ENCODE results near the gene EXOSC7. TPM values are rescaled to one million over a fixed set of nuclear protein-coding genes. Genes with fewer than 3 reads are reported as not detected.

Gene EXOSC7
- total and polyA plus RNA-seq, 2 donors (not counting 1 experiment from before 2014, with no cell fraction given): 25.5 to 40.0 TPM

GRCh38 chr3:44958386-44958785, 17.7 kb upstream of the EXOSC7 start:
- Histone ChIP-seq H3K9ac (ENCODE audit: low read length) (no peak overlapping the region), H3K27me3 (replicated peaks in 1 of 4; ENCODE audit: control extremely low read depth in 1 of 4, control insufficient read depth in 3 of 4, insufficient read depth in 4 of 4, low read length in 3 of 4) (no peaks in the 10 kb centered on the region), H2AFZ (ENCODE audit: insufficient read depth, low read depth, low read length, poor library complexity, severe bottlenecking) (no peak overlapping the region), H3K79me2 (ENCODE audit: control insufficient read depth, insufficient read depth, low read length) (peaks cover 78% of the 10 kb centered on the region), H3K36me3 (replicated peaks in 1 of 2; ENCODE audit: control extremely low read depth in 1 of 2, control insufficient read depth in 1 of 2, extremely low read depth in 1 of 2, insufficient read depth in 2 of 2, low read length in 1 of 2) (peaks cover 0 to 18% of the 10 kb centered on the region in 2 experiments), H3K27ac (ENCODE audit: low read length in 2 of 2) (no peak overlapping the region), H3K4me1 (ENCODE audit: control insufficient read depth in 2 of 2, insufficient read depth in 2 of 2, low read length in 2 of 2) (peaks cover 16 to 23% of the 10 kb centered on the region in 2 donors), H3K4me2 (replicated peaks; ENCODE audit: low read depth, low read length, poor library complexity, severe bottlenecking) (no peak overlapping the region), H4K20me1 (ENCODE audit: control insufficient read depth, insufficient read depth, low read length, poor library complexity, severe bottlenecking) (peaks cover 42% of the 10 kb centered on the region), H3K4me3 (ENCODE audit: control extremely low read depth in 1 of 5, extremely low read depth in 1 of 5, insufficient read depth in 1 of 5, low read depth in 2 of 5, low read length in 4 of 5) (no peak overlapping the region), H3K9me3 (ENCODE audit: control extremely low read depth in 1 of 3, control insufficient read depth in 2 of 3, insufficient read depth in 1 of 3, low read length in 2 of 3) (no peaks in the 10 kb centered on the region)
- DNase-seq (no peak), ATAC-seq (ENCODE audit: low read depth) (no peak)
- ChIA-PET CTCF (no interaction called here), POLR2A (no interaction called here)
- peaks cover 43% of the 10 kb centered on the region for H3K4me1 Mint-ChIP-seq
- no peaks in the 10 kb centered on the region for H3K27me3 Mint-ChIP-seq
- no peak overlapping the region for H3K4me3 Mint-ChIP-seq
- intact Hi-C loops (cut with micrococcal nuclease): no loop called here
- no peak for TF ChIP-seq EZH2 (IDR thresholded peaks at IDR 0.05; ENCODE audit: borderline replicate concordance, insufficient read depth, low read depth, low read length, poor library complexity, severe bottlenecking)
- TF ChIP-seq, protein P1, sequence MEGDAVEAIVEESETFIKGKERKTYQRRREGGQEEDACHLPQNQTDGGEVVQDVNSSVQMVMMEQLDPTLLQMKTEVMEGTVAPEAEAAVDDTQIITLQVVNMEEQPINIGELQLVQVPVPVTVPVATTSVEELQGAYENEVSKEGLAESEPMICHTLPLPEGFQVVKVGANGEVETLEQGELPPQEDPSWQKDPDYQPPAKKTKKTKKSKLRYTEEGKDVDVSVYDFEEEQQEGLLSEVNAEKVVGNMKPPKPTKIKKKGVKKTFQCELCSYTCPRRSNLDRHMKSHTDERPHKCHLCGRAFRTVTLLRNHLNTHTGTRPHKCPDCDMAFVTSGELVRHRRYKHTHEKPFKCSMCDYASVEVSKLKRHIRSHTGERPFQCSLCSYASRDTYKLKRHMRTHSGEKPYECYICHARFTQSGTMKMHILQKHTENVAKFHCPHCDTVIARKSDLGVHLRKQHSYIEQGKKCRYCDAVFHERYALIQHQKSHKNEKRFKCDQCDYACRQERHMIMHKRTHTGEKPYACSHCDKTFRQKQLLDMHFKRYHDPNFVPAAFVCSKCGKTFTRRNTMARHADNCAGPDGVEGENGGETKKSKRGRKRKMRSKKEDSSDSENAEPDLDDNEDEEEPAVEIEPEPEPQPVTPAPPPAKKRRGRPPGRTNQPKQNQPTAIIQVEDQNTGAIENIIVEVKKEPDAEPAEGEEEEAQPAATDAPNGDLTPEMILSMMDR (IDR thresholded peaks at IDR 0.05): no peak
- H3K27ac Mint-ChIP-seq: no peak overlapping the region
- H3K9me3 Mint-ChIP-seq (ENCODE audit: insufficient read depth): no peaks in the 10 kb centered on the region
- WGBS (ENCODE audit: insufficient coverage): 99% methylated on average over 7 of the region's 7 CpGs

DNA sequence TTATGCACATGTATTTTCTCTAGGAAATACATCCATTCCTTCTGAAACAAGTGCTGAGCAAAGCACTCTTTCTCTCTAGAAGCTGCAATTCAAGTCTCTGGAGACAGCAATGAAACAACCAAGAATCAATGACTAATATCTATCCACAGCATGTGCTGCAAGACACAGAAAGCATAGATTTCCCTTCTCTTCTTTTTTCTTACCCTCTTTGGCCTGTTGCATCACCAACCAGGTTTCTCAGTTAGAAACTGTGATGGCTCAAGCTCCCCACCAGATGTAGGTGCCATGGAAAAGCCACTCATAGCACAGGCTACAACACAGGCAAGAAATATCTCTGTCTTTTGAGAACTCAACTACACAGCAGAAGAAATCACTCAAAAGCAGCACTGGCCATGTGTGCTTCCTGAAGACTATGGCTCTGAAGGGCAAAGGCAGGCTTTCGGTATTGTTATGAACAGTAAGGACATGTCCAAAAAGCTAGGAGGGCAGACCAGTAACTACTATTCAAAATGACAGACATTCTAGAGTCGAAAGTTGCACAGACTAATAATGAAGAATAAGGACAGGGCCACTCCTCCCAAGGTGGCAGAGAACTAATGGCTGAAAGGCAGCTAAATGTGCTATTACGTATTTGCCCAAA, 15.5 kb upstream of the EXOSC7 start:
- WGBS (ENCODE audit: insufficient coverage): 100% methylated on average over 1 of the region's 3 CpGs
- H3K27me3 Mint-ChIP-seq: no peaks in the 10 kb centered on the region
- ChIA-PET POLR2A (no interaction called here), CTCF (no interaction called here)
- no peak overlapping the region for H3K9ac ChIP-seq (ENCODE audit: low read length)
- no peak for DNase-seq
- H4K20me1 ChIP-seq (ENCODE audit: control insufficient read depth, insufficient read depth, low read length, poor library complexity, severe bottlenecking): peaks cover 61% of the 10 kb centered on the region
- H3K79me2 ChIP-seq (ENCODE audit: control insufficient read depth, insufficient read depth, low read length): peaks cover 90% of the 10 kb centered on the region
- TF ChIP-seq, protein P1 (IDR thresholded peaks at IDR 0.05): no peak
- TF ChIP-seq EZH2 (IDR thresholded peaks at IDR 0.05; ENCODE audit: borderline replicate concordance, insufficient read depth, low read depth, low read length, poor library complexity, severe bottlenecking): no peak
- H3K27me3 ChIP-seq (replicated peaks in 1 of 4; ENCODE audit: control extremely low read depth in 1 of 4, control insufficient read depth in 3 of 4, insufficient read depth in 4 of 4, low read length in 3 of 4): no peaks in the 10 kb centered on the region
- peaks cover 37% of the 10 kb centered on the region for H3K4me1 Mint-ChIP-seq
- H3K4me3 Mint-ChIP-seq: no peak overlapping the region
- peaks cover 0 to 16% of the 10 kb centered on the region in 2 experiments for H3K36me3 ChIP-seq (replicated peaks in 1 of 2; ENCODE audit: control extremely low read depth in 1 of 2, control insufficient read depth in 1 of 2, extremely low read depth in 1 of 2, insufficient read depth in 2 of 2, low read length in 1 of 2)
- no peak overlapping the region for H3K4me3 ChIP-seq (ENCODE audit: control extremely low read depth in 1 of 5, extremely low read depth in 1 of 5, insufficient read depth in 1 of 5, low read depth in 2 of 5, low read length in 4 of 5)
- H2AFZ ChIP-seq (ENCODE audit: insufficient read depth, low read depth, low read length, poor library complexity, severe bottlenecking): no peak overlapping the region
- intact Hi-C loops (cut with micrococcal nuclease): no loop called here
- no peak overlapping the region for H3K4me2 ChIP-seq (replicated peaks; ENCODE audit: low read depth, low read length, poor library complexity, severe bottlenecking)
- no peak overlapping the region for H3K27ac Mint-ChIP-seq
- H3K9me3 ChIP-seq (ENCODE audit: control extremely low read depth in 1 of 3, control insufficient read depth in 2 of 3, insufficient read depth in 1 of 3, low read length in 2 of 3): no peaks in the 10 kb centered on the region
- H3K27ac ChIP-seq (ENCODE audit: low read length in 2 of 2): no peak overlapping the region
- ATAC-seq (ENCODE audit: low read depth): no peak
- no peaks in the 10 kb centered on the region for H3K9me3 Mint-ChIP-seq (ENCODE audit: insufficient read depth)
- peaks cover 15 to 16% of the 10 kb centered on the region in 2 donors for H3K4me1 ChIP-seq (ENCODE audit: control insufficient read depth in 2 of 2, insufficient read depth in 2 of 2, low read length in 2 of 2)
